HG03097 (cell line): Measurements from ENCODE around the gene DCANP1.
"Not testable (repeated sequence)": the region's sequence is repeated elsewhere in the genome, so short reads cannot be mapped to it uniquely, and the experiment has no call there.

Experiments used
- ATAC-seq: cut with Tn5 transposase; IDR thresholded peaks from one replicate; pipeline ENCODE4 v1.9.1; 2021; ENCODE audit not compliant: unreplicated experiment, low FRiP score

DCANP1 gene, protein sequence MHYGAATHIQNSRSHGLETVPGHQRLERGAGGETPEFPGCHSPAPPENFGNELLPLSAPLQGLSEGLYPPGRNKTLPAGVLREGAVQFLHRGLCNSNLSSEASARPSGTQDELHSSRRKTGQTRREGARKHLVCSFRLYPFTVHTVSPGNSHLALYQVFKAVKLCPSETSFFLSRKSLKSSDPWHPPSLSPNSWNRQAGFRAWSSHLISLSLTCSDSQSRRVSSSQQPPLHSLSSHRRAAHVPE

DNA sequence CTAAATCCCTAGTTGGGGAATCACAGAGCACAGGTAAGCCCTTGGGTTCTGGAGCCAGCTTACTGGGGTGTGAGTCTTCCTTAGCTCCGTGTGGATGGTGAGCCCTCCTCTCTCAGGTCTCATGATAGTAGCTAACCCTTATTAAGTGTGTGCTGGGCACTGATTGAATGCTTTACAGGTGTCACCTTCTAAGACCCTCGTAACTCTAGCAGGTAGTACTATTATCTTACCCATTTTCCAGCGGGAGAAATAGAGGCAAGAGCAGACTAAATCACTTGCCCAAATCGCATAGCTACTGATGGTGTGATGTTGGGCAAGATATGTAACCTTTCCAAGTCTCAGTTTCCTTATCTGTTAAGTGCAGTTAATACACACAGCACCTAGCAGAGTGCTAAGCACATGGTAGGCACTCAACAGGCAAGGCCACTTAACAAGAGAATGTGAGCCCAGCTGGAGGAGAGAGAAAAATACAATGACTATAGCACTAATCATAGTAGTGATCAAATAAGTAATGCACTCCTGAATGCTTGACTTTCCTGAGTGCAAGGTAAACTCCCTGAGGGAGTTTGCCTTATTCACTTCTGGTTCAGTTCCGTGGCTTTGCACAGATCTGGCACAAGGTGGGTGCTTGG is at the start of gene DCANP1:
Gene DCANP1, minus strand, starts transcription at position 51 of the 632 bp plus-strand sequence. CDS start 240 bp downstream, outside the sequence.
- ATAC-seq, result no peak

DNA sequence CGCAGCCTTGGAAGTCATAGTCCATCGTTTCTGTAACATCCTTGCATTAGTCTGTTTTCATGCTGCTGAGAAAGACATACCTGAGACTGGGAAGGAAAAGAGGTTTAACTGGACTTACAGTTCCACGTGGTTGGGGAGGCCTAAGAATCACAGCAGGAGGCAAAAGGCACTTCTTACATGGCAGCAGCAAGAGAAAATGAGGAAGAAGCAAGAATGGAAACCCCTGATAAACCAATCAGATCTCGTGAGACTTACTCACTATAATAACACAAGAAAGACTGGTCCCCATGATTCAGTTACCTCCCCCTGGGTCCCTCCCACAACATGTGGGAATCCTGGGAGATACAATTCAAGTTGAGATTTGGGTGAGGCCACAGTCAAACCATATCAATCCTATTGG is 48.4 kb upstream of the DCANP1 start:
- ATAC-seq, result not testable (repeated sequence)

DNA sequence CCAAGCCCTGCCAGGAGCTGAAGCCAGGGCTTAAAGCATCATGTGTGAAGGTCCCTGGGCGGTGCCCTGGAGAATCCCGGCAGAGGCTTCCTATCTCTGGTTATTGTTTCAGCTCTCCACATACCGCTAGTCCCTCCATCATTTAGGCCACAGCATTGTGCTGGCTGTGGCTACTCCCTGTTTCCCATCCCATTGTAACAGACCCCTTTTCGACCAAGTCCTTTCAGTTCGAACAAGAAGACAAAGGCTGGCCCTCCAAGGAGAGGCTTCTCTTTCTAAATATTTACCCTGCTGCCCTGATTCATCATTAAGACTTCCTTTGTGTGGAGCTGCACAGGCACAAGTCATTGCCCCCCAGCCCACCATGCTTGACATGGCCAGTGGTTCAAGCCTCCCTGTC is 47.0 kb upstream of the DCANP1 start:
- no peak for ATAC-seq

DNA sequence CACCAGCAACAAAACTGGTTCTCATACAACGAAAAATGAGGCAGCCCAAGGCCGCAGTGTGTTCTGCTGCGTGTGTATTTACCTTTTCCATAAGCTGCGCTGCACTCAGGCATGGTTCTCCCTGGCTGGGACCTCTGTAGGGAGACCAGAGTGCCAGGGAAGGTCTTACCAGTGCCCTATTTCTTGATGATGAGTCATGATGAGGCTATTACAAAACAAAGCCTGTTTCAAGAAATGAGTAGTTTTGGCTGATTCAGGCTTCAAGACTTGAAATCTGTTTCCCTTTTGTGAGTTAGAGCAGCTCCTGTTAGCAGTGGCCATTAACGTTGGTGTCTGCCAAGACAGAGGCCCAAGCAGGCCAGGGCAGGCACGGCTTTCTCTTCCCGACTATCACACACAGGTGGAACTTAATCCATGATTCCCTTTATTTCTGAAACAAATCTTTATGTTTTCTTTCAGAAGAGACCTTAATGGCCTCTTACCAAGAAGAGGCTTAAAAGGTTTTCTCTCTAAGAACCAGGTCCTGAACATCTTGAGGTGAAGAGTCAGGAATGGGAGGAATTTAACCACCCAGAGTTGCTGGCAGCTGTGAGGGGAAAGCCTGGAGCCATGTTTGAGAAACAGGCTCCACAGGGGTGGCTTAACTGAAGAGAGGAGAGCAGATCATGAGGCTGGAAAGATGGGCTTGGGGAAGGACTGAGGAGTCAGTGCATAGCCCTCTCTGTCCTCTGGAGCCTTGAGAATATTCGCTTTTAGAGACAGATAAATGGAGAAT is 46.4 kb upstream of the DCANP1 start:
- ATAC-seq, result no peak

DNA sequence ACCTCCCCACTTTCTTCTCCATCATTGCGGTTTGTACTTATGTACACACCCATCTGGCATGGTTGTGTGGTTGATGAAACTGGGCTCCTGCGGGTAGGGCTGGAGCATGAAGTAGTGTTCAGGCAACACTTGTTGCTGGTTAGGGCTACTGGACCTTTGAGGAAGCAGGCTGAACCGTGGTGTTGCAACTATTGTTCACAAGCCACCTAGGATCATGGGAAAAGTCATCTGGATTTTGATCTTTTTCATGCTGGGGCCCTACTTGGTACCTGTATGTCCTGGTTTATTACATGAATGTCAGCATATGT is 45.1 kb upstream of the DCANP1 start:
- ATAC-seq, result no peak

DNA sequence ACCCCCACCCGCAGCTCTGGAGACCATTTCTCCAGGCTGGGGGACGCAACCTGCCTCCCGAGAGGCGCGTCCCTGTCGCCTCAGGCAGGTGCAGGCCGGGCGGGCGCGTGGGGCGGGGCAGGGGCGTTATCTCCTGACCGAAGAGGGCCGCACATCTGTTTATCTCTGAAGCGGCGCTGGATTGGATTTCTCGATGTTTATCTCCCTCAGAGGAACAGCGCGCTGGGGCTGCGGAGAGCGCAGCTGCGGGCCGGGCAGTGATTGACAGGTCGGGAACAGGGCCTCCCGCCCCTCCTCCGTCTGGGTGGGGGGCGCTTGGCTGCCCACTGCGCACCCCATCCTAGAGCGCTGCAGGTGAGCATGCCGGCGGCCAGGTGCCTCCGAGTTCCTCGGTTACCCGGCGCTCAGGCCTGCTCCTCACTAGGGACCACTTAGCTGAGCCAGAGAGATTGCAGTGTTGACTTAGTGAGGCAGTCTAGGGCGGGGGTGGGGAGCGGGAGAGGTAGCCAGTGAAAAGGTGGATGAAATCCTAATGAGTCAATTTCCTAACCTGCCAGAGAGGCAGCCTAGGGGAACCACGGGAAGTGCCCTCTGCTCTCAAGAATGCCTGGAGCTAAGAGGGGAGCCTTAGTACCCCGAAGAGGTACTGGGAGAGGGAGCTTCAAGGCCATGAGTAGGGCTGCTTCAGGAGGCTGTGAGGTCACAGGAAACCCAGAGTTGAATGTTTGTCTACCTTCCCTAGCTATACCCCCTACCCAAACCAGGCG is 44.6 kb upstream of the DCANP1 start:
- ATAC-seq, result no peak

DNA sequence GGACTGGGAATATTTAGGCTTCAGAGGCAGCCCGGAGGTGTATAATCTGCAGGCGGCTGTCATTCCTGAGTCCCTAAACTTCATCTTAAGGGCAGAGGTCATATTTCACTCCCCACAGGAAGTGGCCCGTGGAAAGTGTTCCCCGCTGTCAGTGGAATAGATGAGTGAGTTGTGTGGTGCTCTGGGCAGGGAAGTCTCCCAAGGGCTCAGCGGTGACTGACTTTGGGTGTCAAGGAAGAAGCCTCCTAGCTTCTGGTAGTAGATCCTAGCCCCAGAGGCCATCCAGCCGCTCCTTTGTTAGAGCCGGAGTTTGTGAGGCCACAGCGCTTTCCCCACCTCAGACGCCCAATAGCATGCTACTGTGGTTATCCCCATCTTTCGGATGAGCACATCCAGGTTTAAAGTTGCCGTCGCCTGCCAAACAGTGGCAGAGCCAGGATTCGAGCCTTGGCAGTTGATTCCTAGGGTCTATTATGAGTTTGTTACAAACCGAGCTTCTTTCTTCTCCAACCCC is 43.9 kb upstream of the DCANP1 start:
- ATAC-seq, result no peak

DNA sequence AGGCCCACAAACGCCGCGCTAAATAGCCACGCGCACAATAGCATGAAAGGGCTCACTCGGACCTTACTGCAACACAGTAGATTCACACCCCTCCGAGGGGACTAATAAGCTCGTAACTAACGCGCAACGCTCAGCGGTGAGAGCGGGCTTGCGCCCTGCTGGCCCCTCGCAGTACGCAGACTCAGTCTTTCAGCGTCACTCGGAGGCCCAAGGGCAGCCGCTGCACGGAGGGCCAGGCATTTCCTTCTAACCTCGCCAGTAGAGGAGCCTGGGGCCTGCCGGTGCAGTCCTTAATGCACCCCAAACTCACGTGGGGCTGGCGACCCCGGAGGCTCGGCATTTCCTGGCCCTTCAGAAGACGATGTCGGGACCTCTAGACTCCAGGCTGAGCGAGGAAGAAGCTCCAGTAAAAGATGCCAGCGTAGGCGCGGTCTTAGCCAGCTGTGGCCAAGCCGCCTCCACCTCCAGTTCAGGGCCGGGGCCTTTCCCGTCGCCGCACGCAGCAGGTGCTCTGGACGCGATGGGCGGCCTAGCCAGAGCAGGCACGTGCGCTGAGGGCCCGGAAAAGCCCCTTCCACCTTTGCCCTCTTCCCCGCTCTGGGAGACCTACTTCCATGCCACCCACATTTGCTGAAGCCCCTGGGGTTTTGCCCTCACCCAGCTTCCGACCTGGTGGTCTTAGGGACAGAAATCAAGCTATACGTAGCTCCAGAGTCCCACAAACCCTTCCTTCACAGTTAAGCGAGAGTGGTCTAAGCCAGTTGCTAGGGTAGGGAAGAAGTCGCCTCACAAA is 43.3 kb upstream of the DCANP1 start:
- no peak for ATAC-seq

DNA sequence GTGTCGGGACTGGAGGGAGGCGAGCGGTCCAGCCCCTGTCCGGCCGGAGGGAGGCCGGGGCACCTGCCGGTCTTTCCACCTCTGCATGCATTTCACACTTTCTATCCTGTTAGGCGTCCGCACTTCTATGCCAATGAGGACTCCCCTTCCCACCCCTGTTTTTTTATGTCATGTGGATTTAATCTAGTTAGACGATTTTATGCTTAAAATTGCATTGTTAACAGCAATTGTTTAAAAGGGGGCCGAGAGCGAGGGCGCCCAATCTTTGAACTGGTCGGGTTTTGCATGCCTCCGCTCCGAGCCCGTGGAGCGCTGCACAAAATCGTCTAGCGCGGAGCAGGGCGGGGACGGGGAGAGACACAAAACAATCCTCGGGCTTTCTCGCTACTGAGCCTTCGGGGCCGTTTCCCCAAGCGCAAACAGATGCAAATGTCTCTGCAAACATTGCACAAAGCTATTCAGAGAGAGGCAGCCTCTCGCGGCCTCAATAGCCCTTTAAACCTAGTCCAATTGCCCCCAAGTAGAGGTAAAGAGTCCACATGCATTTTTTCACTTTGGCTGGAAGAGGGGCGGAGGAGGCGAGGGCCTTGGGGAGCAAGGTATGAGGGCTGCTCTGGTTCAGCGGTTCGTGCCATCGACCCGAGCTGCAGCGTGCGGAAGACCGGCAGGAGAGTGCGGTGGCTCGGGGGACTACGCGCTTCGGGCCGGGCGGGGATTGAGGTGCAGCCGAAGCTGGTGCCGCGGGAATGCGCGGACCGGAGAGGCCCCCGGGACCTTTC is 42.5 kb upstream of the DCANP1 start:
- no peak for ATAC-seq

DNA sequence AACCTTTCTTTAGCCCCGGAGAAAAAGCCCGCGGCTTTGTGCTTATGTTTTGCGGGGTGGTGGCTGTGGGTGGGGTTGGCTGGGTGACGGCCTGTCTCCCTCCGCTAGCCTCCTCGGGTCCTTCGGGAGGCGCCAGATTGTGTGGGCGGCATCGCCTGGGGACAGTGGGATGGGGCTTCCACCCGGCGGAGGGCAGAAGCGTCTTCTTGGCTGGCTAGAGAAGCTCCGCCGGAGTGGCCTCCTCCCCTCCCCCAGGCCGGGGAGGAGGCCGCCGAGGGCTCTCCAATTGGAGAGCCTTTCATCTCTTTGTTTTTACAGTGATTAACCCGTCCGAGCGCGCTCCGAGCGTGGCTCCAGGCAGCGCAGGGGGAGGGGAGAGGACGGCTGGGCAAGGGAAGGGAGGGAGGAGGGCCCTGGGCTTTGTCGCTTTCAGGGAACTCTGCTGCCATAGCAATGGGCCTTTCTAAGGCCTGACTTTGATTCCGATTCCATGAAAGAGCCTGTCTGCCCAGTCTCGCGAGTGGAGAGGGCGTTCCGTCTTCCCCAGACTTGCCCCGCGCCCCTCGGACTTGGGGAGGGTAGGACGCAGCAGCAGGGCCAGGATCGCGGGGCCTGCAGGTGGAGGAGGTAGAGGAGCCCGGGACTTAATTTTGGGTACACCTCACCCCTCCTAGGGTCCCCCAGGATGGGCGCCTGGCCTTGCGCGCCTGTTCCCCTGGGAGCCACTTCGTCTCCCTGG is 41.7 kb upstream of the DCANP1 start:
- ATAC-seq, result no peak

DNA sequence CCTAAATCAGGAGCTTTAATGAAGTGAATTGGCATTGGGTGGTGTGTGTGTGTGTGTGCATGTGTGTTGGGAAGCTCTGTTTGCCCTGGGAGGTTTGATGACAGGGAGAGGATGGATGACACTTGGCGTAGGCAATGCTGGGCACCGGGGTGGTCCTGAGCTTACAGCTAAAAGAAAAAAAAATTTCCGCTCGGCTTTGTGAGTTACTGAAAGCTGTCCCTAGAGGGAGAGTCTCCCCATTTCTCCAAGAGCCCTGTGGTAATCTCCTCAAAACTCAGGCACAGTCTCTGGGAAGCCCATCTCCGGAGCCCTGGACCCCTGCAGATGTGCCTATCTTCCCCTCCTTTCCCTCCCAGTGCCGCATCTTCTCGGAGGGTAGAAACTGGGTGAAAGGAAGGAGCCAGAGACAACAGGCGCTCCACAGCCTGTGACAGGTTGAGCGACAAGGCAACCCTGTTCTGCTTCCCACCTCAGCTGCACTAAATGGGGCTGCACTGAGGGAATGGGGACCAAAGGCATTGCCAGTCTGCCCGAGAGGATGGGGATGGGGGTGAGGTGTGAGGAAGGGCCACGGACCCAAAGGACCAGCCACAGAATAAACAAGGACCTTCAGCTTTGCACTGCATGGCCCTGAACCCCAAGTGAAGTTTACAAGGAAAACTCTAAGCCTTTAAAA is 40.8 kb upstream of the DCANP1 start:
- no peak for ATAC-seq

DNA sequence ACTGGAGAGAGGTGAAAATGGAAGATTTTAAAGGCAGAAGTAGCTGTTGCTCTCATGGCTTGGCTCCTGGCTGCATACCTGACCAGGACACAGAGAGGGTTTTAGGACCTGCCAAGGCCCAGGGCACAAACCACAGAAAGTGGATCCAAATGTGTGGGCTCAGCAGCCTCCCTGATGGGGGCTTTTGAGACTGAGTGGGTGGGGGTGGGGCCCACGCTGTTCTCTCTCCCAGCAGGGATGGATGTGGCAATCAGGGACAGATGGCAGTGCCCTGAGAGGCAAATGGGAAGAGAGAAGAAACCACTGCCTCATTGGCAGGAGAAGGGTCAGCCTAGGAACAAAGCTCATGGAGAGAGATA is 39.9 kb upstream of the DCANP1 start:
- ATAC-seq, result no peak

DNA sequence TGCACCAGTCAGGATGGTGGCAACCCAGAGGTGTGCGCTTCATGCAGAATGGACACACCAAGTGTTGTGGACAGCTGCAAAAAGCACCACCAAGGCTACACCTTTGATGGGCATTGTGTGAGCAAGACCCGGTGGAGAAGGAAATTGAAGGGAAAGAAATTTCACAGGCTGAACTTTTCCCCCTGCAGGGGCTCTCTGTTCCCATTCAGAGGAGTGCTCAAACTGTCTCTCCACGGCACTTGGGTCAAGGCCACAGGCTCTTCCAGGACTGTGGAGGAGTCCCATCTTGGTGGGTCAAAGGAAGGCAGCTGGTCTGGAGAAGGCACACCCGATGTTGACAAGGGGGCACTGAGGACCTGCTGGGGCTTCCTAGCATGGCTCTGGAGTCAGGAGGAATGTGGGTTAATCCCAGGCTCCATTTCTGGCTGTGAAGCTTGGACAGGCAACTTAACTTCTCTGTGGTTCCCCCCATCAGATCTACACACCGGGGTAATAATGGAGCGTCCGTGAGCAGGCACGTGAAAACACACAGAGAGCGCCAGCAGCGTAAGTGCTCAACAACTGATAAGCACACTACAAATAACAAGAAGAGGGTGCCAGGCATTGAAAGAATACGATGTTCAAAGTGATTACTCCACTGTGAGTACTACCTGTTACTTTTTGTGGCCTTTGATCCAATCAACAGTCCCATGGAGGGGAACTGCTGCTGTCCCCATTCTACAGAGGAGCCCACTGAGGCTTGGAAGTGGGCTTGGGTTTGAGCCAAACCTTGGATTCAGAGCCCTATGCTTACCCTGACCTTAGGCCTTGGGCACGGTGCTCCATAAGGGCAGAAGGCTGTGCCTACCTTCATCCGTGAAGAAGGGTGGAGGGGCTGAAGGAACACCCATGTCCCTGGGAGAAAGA is 39.2 kb upstream of the DCANP1 start:
- no peak for ATAC-seq

DNA sequence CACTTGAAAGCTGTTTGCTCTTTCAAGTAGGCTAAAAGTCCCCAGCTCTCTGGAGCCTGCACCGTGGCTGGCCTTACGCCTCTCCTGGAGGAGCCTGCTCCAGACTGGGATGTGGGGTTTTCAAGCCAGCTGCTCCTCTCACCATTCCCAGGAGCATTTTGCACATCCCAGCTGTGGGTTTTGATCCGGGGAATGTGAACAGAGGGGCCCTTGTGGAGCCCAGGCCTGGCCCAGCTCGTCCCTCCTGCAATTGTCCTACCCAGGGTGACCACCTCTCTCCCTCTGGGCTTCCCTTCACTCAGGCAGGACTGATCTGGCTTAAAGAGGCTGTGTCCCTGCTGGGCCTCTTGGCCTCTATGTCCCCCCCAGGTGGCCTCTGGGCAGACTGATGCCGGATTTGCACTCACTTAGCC is 37.5 kb upstream of the DCANP1 start:
- no peak for ATAC-seq

DNA sequence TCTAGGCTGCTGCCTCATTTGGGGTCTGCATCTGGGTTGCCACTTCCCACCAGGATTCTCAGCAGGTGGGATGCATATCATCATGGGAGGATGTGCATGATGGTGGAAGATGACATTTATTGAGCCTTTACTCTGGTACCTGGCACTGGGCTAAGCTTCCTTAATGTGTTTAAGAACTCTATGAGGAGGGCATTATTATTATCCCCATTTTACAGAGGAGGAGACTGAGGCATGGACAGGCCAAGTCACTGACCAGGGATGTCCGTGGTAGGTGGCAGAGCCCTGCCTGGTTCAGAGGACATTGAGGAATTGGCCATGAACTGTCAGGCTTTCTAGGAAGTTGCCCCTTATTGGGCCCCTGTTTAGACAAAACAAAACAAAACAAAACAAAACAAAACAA is 36.1 kb upstream of the DCANP1 start:
- no peak for ATAC-seq

DNA sequence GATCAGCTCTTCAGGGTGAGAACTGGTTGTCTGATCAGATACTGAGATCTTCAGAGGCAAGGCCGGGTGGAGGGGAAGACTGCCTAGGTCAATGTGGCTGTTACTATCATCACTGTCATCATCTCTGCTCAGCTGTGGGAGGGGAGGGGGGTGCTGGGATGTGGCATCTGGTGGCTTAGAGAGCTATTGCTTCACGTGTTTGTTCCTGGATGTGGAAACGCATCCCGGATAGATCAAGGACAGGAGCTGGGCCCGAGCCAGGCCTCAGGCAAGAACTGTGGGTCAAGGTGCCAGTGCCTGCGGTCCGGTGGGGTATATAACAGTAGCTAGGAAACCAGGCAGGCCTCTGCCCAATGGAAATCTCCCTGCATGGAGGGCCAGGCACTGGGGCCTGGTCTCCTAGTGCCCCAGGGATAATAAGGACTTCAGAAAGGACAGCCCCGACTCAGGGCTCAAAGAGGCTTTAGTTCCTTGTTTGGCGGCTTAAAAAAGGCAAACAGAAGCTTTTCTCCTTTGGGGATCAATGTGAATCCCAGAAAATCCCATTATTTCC is 35.3 kb upstream of the DCANP1 start:
- no peak for ATAC-seq

DNA sequence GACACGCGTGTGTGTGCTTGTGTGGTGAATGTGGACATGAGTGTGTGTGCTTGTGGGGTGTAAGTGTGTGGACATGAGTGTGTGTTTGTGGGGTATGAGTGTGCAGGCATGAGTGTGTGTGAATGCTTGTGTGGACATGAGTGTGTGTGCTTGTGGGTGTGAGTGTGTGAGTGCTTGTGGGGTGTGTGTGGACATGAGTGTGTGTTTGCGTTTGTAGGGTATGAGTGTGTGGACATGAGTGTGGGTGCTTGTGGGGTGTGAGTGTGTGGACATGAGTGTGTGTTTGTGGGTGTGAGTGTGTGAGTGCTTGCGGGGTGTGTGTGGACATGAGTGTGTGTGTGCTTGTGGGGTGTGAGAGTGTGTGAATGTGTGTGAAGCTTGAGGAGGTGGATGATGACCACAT is 34.8 kb upstream of the DCANP1 start:
- no peak for ATAC-seq
